Frontal cortex (tissue), 4 donors: Measurements from ENCODE around the gene BLOC1S3. TPM values are rescaled to one million over a fixed set of nuclear protein-coding genes. Genes with fewer than 3 reads are reported as not detected.

ENCODE experiments used
- DNase-seq, 2 donors: peaks; one replicate each; pipeline ENCODE4 v3.0.0; 2012; ENCODE audit warnings: low spot score in 2 of 2
- FAIRE-seq: peaks from 2 replicates; lab custom pipeline; 2012; peaks lifted over from hg19 to GRCh38; lab: Jason Lieb, UNC
- total RNA-seq: library from RNA; depleted of rRNA; stranded (reverse); fragments of >200 nt; gene quantifications from one replicate; pipeline ENCODE4 v1.2.3, GENCODE V29; 2014
- donor health status: control.
- donor health status: control.
- donor health status: control.

BLOC1S3 gene
- total RNA-seq, 1 donor from 2014 or later, result 3.3 TPM

DNA sequence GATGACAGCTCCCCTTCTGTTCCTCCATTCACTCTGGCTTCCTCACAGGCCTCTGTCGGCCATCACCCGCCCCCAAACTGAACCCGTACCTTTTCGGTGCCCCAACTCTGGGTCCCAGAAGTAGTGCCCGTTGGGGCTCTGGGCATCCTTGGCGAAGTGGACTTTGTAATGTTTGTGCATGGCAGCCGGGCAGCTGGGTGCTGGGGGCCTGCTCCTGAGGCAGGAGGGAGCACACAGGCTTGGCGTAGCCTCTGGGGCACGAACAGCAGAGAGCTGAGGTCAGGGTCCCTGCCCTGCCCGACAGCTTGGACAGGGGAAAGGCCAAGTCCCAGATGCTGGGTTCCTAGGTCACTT, 18.6 kb upstream of the BLOC1S3 start:
- FAIRE-seq, result no peak

GRCh38 chr19:45160870-45161737, 17.5 kb upstream of the BLOC1S3 start, which contains the start of gene NKPD1:
Gene NKPD1 (minus strand): TSS chr19:45160982. CDS start chr19:45160150, 832 bp downstream.
- DNase-seq (peak in 1 of 2 donors; percentile 25), FAIRE-seq (no peak)

More for the DNA sequence above, 18.6 kb upstream of the BLOC1S3 start:
- DNase-seq, result no peak

- FAIRE-seq (no peak), DNase-seq (peak in 1 of 2 donors; percentile 44)
Measured at GRCh38 chr19:45161738-45162607, 16.6 kb upstream of the BLOC1S3 start.

DNA sequence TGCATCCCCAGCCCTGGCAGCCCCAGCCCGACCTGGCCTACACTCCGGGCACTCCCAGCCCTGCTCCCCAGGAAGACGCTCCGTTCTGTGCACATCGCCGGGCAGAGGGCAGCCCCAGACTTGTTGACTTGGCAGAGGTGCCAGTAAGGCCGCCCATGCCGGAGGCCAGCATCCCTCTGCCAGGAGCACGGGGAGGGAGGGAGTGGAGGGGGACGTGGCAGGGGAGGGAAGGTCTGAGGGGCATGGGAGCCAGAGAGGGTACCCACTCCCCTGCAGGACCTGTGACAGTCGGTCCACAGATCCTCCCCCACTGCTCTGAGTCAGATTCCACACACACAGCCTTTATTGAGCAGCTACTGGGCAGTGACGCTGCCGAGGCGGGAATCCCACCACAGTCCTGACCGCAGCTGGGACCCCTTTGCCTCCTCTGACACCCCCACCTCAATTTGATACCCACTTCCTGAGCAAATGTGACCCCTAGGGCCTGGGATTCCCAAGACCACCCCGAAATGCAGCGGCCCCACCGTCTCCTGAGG, 15.9 kb upstream of the BLOC1S3 start:
- DNase-seq, result no peak
- no peak for FAIRE-seq

GRCh38 chr19:45163156-45163555, 15.4 kb upstream of the BLOC1S3 start:
- no peak for DNase-seq
- FAIRE-seq, result no peak

GRCh38 chr19:45163751-45164460, 14.7 kb upstream of the BLOC1S3 start:
- FAIRE-seq (no peak), DNase-seq (no peak)

DNA sequence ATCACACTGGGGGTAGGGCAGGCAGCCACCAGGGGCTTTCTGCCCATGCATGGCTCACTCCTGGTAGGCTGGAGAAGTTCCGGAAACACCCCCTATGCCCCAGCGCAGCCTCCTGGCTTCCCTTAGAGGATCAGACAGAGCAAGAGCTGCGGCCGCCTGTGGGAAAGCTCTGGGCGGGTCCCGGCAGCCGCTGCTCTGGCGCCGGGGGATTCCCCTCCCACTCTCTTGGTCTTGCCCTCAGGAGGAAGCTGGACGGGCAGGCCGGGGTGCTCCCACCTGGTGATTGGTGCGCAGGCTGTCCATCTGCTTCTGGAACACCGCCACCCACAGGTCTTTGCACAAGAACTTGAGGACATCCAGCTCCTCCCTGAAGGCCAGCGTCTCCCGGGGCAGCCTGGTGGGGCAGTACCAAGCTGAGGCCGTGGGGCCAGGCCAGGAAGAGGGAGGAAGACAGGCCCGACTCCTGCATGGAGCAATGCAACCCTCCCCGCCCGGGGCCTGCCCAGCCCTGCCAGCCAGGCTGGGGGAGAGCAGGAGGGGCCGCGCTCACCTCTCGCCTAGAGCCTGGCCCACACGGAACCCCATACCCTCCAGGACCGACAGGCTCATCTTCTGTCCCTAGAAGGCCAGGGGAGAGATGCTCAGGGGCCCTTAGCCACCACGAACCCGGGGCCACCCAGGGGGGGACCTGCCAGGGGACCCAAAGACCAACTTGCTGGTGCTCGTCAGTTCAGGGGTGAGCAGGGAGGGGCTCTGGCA, 13.8 kb upstream of the BLOC1S3 start:
- FAIRE-seq (no peak), DNase-seq (no peak)

- FAIRE-seq (no peak), DNase-seq (no peak)
Measured at GRCh38 chr19:45166723-45167252, 11.8 kb upstream of the BLOC1S3 start.

DNA sequence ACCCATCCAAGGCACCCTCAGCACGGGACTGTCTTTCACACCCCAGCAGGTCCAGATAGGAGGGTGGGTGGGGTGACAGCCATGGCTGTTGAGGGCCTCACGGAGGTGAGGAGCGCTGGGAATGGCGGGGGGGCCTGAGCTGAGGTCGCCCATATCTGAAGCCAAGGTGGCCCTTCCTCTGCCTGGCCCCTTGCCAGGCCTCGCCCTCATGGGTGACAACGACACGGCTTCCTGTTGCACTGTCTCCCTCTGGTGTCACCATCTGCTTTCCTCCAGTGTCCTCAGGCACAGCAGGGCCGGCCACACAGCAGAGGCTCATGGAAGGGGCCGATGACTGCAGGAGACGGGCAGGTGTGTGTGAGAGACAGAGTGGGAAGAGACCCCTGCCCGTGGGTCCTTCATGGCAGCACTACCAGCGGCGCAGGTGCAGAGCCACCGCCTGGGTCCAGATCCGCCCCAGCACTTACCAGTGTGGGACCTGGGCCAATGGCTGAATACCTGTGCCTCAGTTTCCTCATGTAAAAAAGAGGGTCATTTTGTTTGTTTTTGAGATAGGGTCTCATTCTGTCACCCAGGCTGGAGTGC, 9.7 kb upstream of the BLOC1S3 start:
- no peak for DNase-seq
- FAIRE-seq, result no peak

- FAIRE-seq, result no peak
- DNase-seq, result no peak
Measured at GRCh38 chr19:45169602-45170001, 9.0 kb upstream of the BLOC1S3 start.

DNA sequence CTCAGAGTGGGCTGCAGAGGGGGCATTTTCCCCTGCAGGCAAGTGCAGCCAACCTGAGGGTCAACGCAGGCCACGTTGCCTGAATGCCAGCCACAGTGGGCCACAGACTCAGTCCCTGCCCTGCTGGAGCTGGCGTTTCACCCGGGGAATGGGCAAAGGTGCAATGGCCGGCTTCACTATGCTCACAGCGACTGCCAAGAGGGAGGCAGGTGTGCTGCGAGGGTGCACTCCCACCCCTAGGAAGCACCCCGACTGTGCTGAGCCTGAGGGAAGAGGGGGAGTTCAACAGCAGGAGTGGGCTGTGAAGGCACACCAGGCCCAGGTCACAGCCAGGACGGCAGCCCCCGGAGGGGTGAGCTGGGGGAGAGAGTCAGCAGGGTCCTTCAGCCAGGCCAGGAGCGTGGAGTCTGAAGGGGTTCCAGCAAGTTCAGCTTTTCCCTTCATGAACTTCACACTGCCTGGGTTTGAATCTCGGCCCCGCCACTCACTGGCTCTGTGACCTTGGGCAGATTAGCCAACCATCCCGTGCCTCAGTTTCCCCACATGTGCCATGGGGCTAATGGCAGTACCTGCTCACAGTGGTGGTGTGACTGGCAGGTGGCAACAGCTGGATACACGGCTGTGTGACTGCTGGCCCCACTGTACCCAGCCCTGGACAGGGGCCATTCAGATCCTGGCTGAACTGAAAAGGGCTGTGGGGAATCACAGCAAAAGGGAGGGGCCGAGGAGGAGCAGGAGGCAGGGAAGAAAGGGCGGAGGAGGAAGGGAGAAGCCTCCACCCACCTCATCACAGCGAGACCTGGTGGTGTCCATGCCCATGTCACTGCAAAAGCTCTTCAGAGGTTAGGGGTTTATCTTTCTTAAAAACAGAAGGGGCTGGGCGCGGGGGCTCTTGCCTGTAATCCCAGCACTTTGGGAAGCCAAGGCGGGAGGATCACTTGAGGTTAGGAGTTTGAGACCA, 8.2 kb upstream of the BLOC1S3 start:
- FAIRE-seq (no peak), DNase-seq (no peak)

GRCh38 chr19:45171211-45171623, 7.4 kb upstream of the BLOC1S3 start:
- FAIRE-seq (no peak), DNase-seq (no peak)

DNA sequence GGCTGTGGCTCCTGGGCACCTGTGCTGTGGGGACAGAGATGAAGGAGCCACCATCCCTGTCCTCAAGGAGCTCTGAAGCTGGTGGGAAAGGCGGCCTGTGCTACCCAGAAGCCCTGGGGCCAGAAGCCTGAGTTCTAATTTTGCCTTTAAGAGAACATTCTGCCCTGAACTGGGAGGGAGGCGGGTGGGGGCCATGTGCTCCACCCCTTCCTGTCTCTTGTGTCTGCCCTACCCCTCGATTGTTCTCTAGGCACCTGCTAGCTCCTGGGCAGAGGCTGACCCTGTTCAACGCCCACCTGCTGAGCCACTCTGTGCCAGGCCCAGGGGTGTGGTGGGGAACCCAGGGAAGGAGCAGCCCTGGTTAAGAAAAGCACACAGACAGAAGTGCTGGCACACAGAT, 6.4 kb upstream of the BLOC1S3 start:
- no peak for FAIRE-seq

GRCh38 chr19:45172611-45173208, 5.9 kb upstream of the BLOC1S3 start:
- no peak for FAIRE-seq

More for the DNA sequence above, 6.4 kb upstream of the BLOC1S3 start:
- no peak for DNase-seq

GRCh38 chr19:45173816-45174215, 4.8 kb upstream of the BLOC1S3 start:
- no peak for FAIRE-seq

More at GRCh38 chr19:45172611-45173208, 5.9 kb upstream of the BLOC1S3 start:
- DNase-seq, result no peak

DNA sequence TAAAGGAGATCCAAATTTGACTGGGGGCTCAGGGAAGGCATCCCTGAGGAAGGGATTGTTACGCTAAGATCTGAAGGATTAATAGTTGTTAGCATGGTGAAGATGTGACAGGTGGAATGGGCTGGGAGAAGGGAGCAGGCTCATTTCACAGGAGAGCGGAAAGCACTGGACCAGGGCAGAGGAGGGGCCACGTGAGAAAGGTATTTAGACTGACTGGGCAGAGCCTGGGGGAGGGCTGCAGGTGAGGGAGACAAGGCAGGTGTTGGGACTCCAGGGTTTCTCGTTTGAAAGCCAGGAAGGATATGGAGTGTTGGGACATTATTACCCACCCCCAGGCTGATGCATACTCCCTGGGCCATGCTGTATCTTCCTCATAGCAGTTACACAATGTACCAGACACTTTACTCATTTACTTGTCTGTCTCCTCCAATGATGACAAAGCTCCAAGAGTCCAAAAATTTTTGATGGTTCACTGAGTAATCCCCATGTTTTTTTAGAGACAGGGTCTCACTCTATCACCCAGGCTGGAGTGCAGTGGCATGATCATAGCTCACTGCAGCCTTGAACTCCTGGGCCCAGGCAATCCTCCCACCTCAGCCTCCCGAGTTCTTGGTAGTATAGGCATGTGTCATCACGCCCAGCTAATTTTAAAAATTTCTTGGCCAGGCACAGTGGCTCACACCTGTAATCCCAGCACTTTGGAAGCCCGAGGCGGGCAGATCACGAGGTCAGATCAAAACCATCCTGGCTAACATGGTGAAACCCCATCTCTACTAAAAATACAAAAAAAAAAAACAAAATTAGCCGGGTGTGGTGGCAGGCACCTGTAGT, 2.9 kb upstream of the BLOC1S3 start:
- DNase-seq (no peak), FAIRE-seq (no peak)

More at GRCh38 chr19:45173816-45174215, 4.8 kb upstream of the BLOC1S3 start:
- no peak for DNase-seq
